OCI-LY7 (cell line): ENCODE measurements around the gene KRT75.

ENCODE experiments used
- EZH2phosphoT487 ChIP-seq: fragments of 200-600 bp; sonication (generic); IDR thresholded peaks from 2 replicates; pipeline ENCODE4 v1.6.1; 2018; ENCODE audit warnings: low read depth, borderline replicate concordance, mild to moderate bottlenecking, mixed run types, antibody characterized with exemption, low read length, moderate library complexity, mixed read lengths
- TF ChIP-seq, protein P1 (sequence below): fragments of 200-600 bp; sonication (generic); conservative IDR thresholded peaks from 2 replicates; pipeline ENCODE4 v1.5.1; 2014; ENCODE audit warnings: mild to moderate bottlenecking, antibody characterized with exemption, low read length, moderate library complexity, mixed read lengths

DNA sequence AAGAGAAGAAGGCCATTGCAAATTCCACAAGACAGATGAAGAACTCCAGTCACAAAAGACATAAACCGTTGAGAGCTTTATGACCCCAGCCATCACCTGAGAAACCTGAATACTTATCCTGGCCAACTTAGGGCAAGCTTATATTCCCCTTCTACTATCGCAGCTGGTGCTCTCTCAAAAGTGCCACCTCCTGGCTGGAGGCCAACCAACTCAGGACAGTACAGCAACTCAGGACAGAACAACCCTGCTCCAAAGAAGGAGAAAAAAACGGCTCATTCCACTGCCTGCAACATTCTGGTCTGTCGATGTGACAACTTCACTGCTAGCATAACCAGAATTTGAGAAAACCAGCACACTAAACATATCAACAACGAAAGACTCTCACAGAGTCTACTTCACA, 27.5 kb upstream of the KRT75 start:
- TF ChIP-seq, protein P1, sequence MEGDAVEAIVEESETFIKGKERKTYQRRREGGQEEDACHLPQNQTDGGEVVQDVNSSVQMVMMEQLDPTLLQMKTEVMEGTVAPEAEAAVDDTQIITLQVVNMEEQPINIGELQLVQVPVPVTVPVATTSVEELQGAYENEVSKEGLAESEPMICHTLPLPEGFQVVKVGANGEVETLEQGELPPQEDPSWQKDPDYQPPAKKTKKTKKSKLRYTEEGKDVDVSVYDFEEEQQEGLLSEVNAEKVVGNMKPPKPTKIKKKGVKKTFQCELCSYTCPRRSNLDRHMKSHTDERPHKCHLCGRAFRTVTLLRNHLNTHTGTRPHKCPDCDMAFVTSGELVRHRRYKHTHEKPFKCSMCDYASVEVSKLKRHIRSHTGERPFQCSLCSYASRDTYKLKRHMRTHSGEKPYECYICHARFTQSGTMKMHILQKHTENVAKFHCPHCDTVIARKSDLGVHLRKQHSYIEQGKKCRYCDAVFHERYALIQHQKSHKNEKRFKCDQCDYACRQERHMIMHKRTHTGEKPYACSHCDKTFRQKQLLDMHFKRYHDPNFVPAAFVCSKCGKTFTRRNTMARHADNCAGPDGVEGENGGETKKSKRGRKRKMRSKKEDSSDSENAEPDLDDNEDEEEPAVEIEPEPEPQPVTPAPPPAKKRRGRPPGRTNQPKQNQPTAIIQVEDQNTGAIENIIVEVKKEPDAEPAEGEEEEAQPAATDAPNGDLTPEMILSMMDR: no peak
- no peak for TF ChIP-seq EZH2phosphoT487
